Stimulated activated naive CD4-positive, alpha-beta T cell treated with Interleukin-2 at 50 U/mL for 16 hours (primary cell): ENCODE measurements around the gene VPS35L.
"Not testable (repeated sequence)": the region's sequence is repeated elsewhere in the genome, so short reads cannot be mapped to it uniquely, and the experiment has no call there.

ENCODE experiments used
- DNase-seq: peaks from one replicate; lab custom pipeline; 2025; lab: John Stamatoyannopoulos, UW

VPS35L gene

GRCh38 chr16:19710991-19711545 is 155.6 kb downstream of the VPS35L start:
- no peak for DNase-seq

- no peak for DNase-seq
These were observed 156.1 kb downstream of the VPS35L start for GRCh38 chr16:19711643-19712042.

- DNase-seq, result no peak
These were observed 157.0 kb downstream of the VPS35L start for GRCh38 chr16:19712418-19713058.

GRCh38 chr16:19713697-19714096 is 158.2 kb downstream of the VPS35L start:
- no peak for DNase-seq

GRCh38 chr16:19715566-19715965 is 160.1 kb downstream of the VPS35L start:
- no peak for DNase-seq

GRCh38 chr16:19716183-19716582 is 160.7 kb downstream of the VPS35L start:
- DNase-seq, result no peak

- not testable (repeated sequence) for DNase-seq
These were observed 161.2 kb downstream of the VPS35L start for GRCh38 chr16:19716728-19717127.

- DNase-seq, result no peak
These were observed 161.8 kb downstream of the VPS35L start for GRCh38 chr16:19717314-19717713.

GRCh38 chr16:19717741-19718623 is 162.5 kb downstream of the VPS35L start, which contains the start of the genes IQCK and KNOP1:
IQCK (plus strand) TSS chr16:19718271; CDS start chr16:19718307, 36 bp downstream.
KNOP1 (minus strand) TSS chr16:19718227; CDS start chr16:19715035, 3,192 bp downstream.
- DNase-seq, result peak; percentile 92

- DNase-seq, result no peak
These were observed 163.1 kb downstream of the VPS35L start for GRCh38 chr16:19718624-19718965.

- no peak for DNase-seq
These were observed 166.9 kb downstream of the VPS35L start for GRCh38 chr16:19722269-19722952.

- DNase-seq, result no peak
These were observed 167.5 kb downstream of the VPS35L start for GRCh38 chr16:19722981-19723380.

- no peak for DNase-seq
These were observed 173.1 kb downstream of the VPS35L start for GRCh38 chr16:19728636-19728965.

GRCh38 chr16:19733551-19733950 is 178.0 kb downstream of the VPS35L start:
- no peak for DNase-seq

GRCh38 chr16:19735074-19735867 is 179.8 kb downstream of the VPS35L start:
- DNase-seq, result no peak

GRCh38 chr16:19737306-19738038 is 182.0 kb downstream of the VPS35L start:
- no peak for DNase-seq

- no peak for DNase-seq
These were observed 185.9 kb downstream of the VPS35L start for GRCh38 chr16:19741354-19741753.

GRCh38 chr16:19743816-19744159 is 188.3 kb downstream of the VPS35L start:
- no peak for DNase-seq

- DNase-seq, result no peak
These were observed 189.2 kb downstream of the VPS35L start for GRCh38 chr16:19744670-19745069.

- DNase-seq, result no peak
These were observed 189.9 kb downstream of the VPS35L start for GRCh38 chr16:19745286-19746010.
